ENCODE results near the gene FGF14. TPM values are rescaled to one million over a fixed set of nuclear protein-coding genes. Genes with fewer than 3 reads are reported as not detected.

FGF14 gene
- total RNA-seq, 1 donor from 2014 or later, result 1.4 TPM

DNA sequence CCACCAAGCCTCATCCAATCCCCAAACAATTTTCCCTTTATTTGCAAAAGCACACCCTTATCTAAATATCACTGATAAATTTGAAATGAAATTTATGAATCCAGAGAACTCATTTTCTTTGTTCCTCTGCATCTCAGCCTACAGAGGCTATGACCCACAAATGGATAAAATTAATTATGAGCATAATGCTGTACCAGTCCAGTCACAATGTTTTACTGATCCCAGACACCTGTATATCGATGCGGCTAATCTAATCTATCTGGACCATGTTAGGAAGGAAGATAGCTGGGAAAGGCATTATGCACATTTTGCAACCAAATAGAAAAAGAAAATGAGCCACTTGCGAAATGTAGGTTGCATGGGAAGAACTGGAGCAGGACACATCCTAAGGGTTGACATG lies 150.0 kb downstream of the FGF14 start:
- no peaks in the 10 kb centered on the region for H3K79me2 ChIP-seq (ENCODE audit: low read depth)
- H3K27ac ChIP-seq, result no peak overlapping the region
- TF ChIP-seq EZH2 (IDR thresholded peaks at IDR 0.05) (no peak), EZH2phosphoT487 (IDR thresholded peaks at IDR 0.05) (no peak)
- TF ChIP-seq, protein P1, sequence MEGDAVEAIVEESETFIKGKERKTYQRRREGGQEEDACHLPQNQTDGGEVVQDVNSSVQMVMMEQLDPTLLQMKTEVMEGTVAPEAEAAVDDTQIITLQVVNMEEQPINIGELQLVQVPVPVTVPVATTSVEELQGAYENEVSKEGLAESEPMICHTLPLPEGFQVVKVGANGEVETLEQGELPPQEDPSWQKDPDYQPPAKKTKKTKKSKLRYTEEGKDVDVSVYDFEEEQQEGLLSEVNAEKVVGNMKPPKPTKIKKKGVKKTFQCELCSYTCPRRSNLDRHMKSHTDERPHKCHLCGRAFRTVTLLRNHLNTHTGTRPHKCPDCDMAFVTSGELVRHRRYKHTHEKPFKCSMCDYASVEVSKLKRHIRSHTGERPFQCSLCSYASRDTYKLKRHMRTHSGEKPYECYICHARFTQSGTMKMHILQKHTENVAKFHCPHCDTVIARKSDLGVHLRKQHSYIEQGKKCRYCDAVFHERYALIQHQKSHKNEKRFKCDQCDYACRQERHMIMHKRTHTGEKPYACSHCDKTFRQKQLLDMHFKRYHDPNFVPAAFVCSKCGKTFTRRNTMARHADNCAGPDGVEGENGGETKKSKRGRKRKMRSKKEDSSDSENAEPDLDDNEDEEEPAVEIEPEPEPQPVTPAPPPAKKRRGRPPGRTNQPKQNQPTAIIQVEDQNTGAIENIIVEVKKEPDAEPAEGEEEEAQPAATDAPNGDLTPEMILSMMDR (IDR thresholded peaks at IDR 0.05), result no peak
- no peak for DNase-seq (ENCODE audit: low spot score)
- H4K20me1 ChIP-seq (ENCODE audit: low read depth), result no peaks in the 10 kb centered on the region
- H3K4me3 ChIP-seq, result no peak overlapping the region
- H3K9me3 ChIP-seq (ENCODE audit: low read depth), result no peaks in the 10 kb centered on the region
- no peaks in the 10 kb centered on the region for H3F3A ChIP-seq (ENCODE audit: low read depth)
- no peaks in the 10 kb centered on the region for H3K27me3 ChIP-seq
- no peaks in the 10 kb centered on the region for H3K36me3 Mint-ChIP-seq
- no peak overlapping the region for H2AFZ ChIP-seq (replicated peaks)
- H3K4me2 ChIP-seq, result no peak overlapping the region
- H3K4me1 Mint-ChIP-seq, result no peaks in the 10 kb centered on the region
- no peak overlapping the region for H3K27ac Mint-ChIP-seq
- no peaks in the 10 kb centered on the region for H3K36me3 ChIP-seq
- no peak overlapping the region for H3K4me3 Mint-ChIP-seq
- H3K9me3 Mint-ChIP-seq, result no peaks in the 10 kb centered on the region
- H3K4me1 ChIP-seq, result no peaks in the 10 kb centered on the region
- H3K9ac ChIP-seq, result no peak overlapping the region
- H3K27me3 Mint-ChIP-seq (ENCODE audit: insufficient read depth, low read depth), result no peaks in the 10 kb centered on the region

DNA sequence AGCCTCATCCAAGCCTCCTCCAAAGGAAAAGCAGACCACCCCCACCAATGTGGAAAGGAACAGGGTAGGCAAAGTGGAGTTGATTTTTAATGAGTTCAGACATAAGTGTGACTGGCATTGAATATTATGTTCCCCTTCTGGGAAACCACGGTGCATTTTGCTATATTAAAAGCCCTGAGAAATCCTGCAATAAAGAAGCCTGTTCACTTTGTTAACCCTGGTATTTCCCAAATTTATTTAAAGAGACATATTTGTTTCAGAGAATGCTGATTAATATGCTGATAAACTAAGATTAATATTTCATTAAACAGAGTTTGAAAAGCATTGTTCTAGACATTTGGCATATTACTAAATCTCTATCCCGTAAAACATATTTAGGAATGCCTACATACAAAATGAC lies 151.4 kb downstream of the FGF14 start:
- Mint-ChIP-seq H3K27me3 (ENCODE audit: insufficient read depth, low read depth) (no peaks in the 10 kb centered on the region), H3K36me3 (no peaks in the 10 kb centered on the region), H3K4me1 (no peaks in the 10 kb centered on the region), H3K27ac (no peak overlapping the region), H3K4me3 (no peak overlapping the region), H3K9me3 (no peaks in the 10 kb centered on the region)
- no peaks in the 10 kb centered on the region for H3K36me3 ChIP-seq
- H3K27me3 ChIP-seq, result no peaks in the 10 kb centered on the region
- TF ChIP-seq EZH2 (IDR thresholded peaks at IDR 0.05) (no peak), EZH2phosphoT487 (IDR thresholded peaks at IDR 0.05) (no peak)
- TF ChIP-seq, protein P1 (IDR thresholded peaks at IDR 0.05), result no peak
- no peak overlapping the region for H3K4me2 ChIP-seq
- H3K9ac ChIP-seq, result no peak overlapping the region
- H3K9me3 ChIP-seq (ENCODE audit: low read depth), result no peaks in the 10 kb centered on the region
- H3F3A ChIP-seq (ENCODE audit: low read depth), result no peaks in the 10 kb centered on the region
- no peak overlapping the region for H3K27ac ChIP-seq
- H3K4me3 ChIP-seq, result no peak overlapping the region
- no peaks in the 10 kb centered on the region for H3K79me2 ChIP-seq (ENCODE audit: low read depth)
- DNase-seq (ENCODE audit: low spot score), result no peak
- H3K4me1 ChIP-seq, result no peaks in the 10 kb centered on the region
- H4K20me1 ChIP-seq (ENCODE audit: low read depth), result no peaks in the 10 kb centered on the region
- no peak overlapping the region for H2AFZ ChIP-seq (replicated peaks)

DNA sequence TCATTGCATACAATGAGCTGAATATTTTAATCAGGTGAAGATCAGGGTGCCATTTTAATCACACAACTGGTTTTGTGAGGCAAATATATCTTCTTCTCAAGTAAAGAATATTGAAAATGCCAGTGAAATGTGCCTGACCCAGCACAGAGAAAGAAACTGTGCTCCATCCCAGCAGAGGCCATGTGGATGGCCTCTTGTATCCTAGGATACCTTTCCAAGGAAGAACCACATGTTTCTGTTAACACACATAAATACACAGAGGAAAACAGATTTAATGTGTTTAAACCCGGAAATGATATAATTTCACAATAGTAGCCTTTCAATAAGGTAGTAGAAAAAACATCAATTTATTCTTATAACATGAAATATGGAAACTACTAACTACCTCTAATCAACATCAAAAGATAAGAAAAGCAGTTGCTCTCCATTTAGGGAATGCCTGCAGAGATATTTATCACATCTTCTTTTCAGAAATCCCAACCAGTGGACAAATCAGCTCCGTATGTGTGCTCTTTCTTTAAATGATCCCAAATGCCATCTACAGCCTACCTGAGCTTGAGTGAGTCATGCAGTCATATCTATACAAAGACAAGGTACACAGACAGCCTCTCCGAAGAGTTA lies 157.1 kb downstream of the FGF14 start:
- Mint-ChIP-seq H3K36me3 (no peaks in the 10 kb centered on the region), H3K27ac (no peak overlapping the region), H3K27me3 (ENCODE audit: insufficient read depth, low read depth) (no peaks in the 10 kb centered on the region), H3K4me1 (no peaks in the 10 kb centered on the region), H3K4me3 (no peak overlapping the region), H3K9me3 (no peaks in the 10 kb centered on the region)
- H3K9ac ChIP-seq, result no peak overlapping the region
- H3K79me2 ChIP-seq (ENCODE audit: low read depth), result no peaks in the 10 kb centered on the region
- H3K4me1 ChIP-seq, result no peaks in the 10 kb centered on the region
- H4K20me1 ChIP-seq (ENCODE audit: low read depth), result no peaks in the 10 kb centered on the region
- no peak for DNase-seq (ENCODE audit: low spot score)
- H3K27ac ChIP-seq, result no peak overlapping the region
- H3K4me2 ChIP-seq, result no peak overlapping the region
- H3K4me3 ChIP-seq, result no peak overlapping the region
- H3K36me3 ChIP-seq, result no peaks in the 10 kb centered on the region
- H3K9me3 ChIP-seq (ENCODE audit: low read depth), result no peaks in the 10 kb centered on the region
- TF ChIP-seq, protein P1 (IDR thresholded peaks at IDR 0.05), result no peak
- TF ChIP-seq EZH2 (IDR thresholded peaks at IDR 0.05) (no peak), EZH2phosphoT487 (IDR thresholded peaks at IDR 0.05) (no peak)
- no peaks in the 10 kb centered on the region for H3K27me3 ChIP-seq
- H3F3A ChIP-seq (ENCODE audit: low read depth), result no peaks in the 10 kb centered on the region
- no peak overlapping the region for H2AFZ ChIP-seq (replicated peaks)

Measured in neural progenitor cell (in vitro differentiated cells).